Memory B cell (primary cell): ENCODE results near the gene PEX10.

Experiments
- ATAC-seq: fragments of 150-1000 bp; cut with Tn5 transposase; 2 replicates; pipeline ENCODE4 v1.10.0; 2021; ENCODE audit warnings: low read depth, mild to moderate bottlenecking, moderate library complexity
- DNase-seq, 2 donors: peaks; one replicate each; pipeline ENCODE4 v3.0.0; 2022; ENCODE audit warnings: low spot score in 2 of 2
- H3K27ac Mint-ChIP-seq: one replicate; pipeline ENCODE4 v1.8.0; 2022; ENCODE audit warnings: mild to moderate bottlenecking, moderate library complexity, mixed read lengths
- H3K27me3 Mint-ChIP-seq: one replicate; pipeline ENCODE4 v1.8.0; 2022; ENCODE audit warnings: mixed read lengths
- H3K36me3 Mint-ChIP-seq: one replicate; pipeline ENCODE4 v1.8.0; 2022; ENCODE audit warnings: mild to moderate bottlenecking, mixed read lengths
- H3K4me1 Mint-ChIP-seq: one replicate; pipeline ENCODE4 v1.8.0; 2022; ENCODE audit warnings: mixed read lengths
- H3K4me3 Mint-ChIP-seq: one replicate; pipeline ENCODE4 v1.8.0; 2022; ENCODE audit warnings: mild to moderate bottlenecking, moderate library complexity, mixed read lengths
- H3K9me3 Mint-ChIP-seq: one replicate; pipeline ENCODE4 v1.8.0; 2022; ENCODE audit warnings: mixed read lengths

PEX10 gene

DNA sequence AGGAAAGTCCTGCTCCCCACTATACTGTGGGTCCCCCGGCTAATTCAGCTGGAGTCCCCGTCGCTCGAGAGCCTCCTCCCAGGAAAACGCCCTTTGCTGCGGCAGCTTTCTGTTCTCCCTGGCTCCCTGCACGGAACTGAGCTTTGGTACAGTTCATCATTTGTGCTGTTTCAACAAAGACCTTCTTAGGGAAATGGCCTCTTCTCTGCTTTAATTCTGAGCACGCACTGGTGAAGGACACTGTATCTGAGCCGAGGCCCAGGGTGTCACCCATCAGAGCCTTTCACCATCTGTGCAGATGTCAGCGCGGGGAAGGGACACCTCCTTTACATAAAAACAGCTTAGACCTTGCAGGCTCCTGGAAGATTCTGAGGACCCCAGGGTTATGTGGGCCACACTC is 13.5 kb upstream of the PEX10 start:
- no peak for DNase-seq
- H3K27me3 Mint-ChIP-seq = peaks cover 5% of the 10 kb centered on the region
- no peak for ATAC-seq
- H3K36me3 Mint-ChIP-seq = peaks cover 2% of the 10 kb centered on the region
- H3K27ac Mint-ChIP-seq = no peak overlapping the region
- H3K4me1 Mint-ChIP-seq = peaks cover 6% of the 10 kb centered on the region
- peaks cover 2% of the 10 kb centered on the region for H3K9me3 Mint-ChIP-seq
- H3K4me3 Mint-ChIP-seq = no peak overlapping the region

DNA sequence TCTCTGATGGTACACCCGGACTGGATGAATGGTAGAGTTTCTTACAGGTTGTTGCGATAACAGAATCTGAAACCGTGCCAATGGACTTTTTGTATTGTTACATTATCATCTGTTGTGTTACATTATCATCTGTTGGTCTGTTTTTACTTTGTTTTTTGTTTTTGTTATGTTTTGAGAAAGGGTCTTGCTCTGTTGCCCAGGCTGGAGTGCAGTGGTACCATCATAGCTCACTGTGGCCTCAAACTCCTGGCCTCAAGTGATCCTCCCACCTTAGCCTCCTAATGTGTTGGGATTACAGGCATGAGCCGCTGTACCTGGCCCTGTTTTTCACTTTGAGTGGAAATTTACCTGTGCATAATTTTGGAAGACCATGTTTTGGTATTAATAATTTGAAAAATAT is 10.2 kb upstream of the PEX10 start:
- H3K36me3 Mint-ChIP-seq = no peaks in the 10 kb centered on the region
- no peak overlapping the region for H3K27ac Mint-ChIP-seq
- ATAC-seq (no peak), DNase-seq (no peak)
- H3K4me1 Mint-ChIP-seq = peaks cover 5% of the 10 kb centered on the region
- no peak overlapping the region for H3K4me3 Mint-ChIP-seq
- no peaks in the 10 kb centered on the region for H3K9me3 Mint-ChIP-seq
- no peaks in the 10 kb centered on the region for H3K27me3 Mint-ChIP-seq

DNA sequence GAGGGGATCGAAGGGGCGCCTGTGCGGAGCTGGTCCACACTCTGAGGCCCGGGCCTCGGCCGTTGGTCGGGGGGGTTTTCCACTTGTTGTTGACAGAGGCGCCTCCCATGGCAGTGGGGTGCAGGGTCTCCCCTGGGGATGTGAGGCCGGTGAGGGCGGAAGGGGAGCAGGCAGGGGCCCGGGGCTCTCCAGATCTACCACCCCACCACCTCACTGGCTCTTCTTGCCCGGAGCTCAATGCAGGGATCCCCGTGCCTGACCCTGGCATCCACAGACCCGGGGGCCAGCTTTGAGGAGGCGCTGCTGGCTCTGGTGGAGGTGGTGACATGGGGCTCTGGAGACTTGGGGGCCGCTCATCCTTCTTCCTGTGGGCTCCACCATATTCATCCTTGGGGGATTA is 7.1 kb upstream of the PEX10 start:
- Mint-ChIP-seq H3K36me3 (no peaks in the 10 kb centered on the region), H3K4me3 (no peak overlapping the region), H3K4me1 (peaks cover 22% of the 10 kb centered on the region), H3K27ac (peak overlapping the region; percentile 3), H3K9me3 (no peaks in the 10 kb centered on the region), H3K27me3 (no peaks in the 10 kb centered on the region)
- DNase-seq (no peak), ATAC-seq (no peak)

DNA sequence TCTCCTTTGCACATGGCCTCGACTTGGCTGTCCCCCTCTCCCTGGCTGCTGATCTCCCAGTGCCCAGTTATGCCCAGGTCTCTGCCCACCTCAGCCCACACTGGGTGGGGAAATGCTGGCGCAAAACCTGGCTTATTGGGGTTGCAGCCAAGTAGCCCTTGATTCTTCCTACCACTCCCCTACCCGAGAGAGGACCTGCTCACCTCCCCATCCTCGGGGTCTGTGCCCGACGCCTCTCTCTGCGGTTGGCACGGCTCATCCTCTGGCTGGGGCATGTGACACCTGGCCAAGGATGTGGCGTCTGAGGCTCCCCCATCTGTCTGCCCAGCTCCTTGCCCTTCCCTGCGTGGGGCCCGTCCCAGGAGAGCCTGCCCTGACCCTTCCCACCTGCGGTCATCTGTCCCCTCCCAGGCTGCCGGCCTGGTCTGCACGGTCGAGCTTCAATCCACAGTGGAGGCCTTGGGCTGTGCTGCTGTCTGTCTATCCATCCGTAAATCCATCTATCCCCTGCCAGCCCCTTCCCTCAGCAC is 6.5 kb upstream of the PEX10 start:
- Mint-ChIP-seq H3K9me3 (no peaks in the 10 kb centered on the region), H3K4me1 (peaks cover 26% of the 10 kb centered on the region), H3K4me3 (no peak overlapping the region), H3K36me3 (no peaks in the 10 kb centered on the region), H3K27me3 (no peaks in the 10 kb centered on the region), H3K27ac (peak overlapping the region; percentile 3)
- no peak for ATAC-seq
- DNase-seq = no peak

DNA sequence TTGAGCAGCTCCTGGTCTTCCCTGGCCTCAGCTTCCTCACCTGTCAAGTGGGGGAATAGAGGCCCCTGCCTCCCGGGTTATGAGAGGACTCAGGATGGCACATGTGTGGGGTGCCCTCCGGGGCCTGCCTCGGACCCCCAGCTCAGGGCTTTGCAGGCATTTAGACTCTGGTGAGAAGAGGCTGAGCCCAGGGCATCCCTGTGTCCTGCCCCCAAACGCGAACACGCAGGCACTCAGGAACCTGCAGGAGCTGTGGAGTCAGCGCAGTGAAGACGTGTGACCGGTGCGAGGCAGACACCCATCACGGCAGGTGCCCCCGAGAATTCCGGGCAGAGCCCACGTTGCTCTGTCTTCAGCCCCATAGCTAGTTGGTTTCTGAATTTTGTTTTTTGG is 5.5 kb upstream of the PEX10 start:
- H3K4me3 Mint-ChIP-seq = no peak overlapping the region
- H3K27ac Mint-ChIP-seq = no peak overlapping the region
- no peak for ATAC-seq
- no peak for DNase-seq
- H3K27me3 Mint-ChIP-seq = no peaks in the 10 kb centered on the region
- H3K9me3 Mint-ChIP-seq = no peaks in the 10 kb centered on the region
- H3K4me1 Mint-ChIP-seq = peaks cover 28% of the 10 kb centered on the region
- H3K36me3 Mint-ChIP-seq = no peaks in the 10 kb centered on the region

DNA sequence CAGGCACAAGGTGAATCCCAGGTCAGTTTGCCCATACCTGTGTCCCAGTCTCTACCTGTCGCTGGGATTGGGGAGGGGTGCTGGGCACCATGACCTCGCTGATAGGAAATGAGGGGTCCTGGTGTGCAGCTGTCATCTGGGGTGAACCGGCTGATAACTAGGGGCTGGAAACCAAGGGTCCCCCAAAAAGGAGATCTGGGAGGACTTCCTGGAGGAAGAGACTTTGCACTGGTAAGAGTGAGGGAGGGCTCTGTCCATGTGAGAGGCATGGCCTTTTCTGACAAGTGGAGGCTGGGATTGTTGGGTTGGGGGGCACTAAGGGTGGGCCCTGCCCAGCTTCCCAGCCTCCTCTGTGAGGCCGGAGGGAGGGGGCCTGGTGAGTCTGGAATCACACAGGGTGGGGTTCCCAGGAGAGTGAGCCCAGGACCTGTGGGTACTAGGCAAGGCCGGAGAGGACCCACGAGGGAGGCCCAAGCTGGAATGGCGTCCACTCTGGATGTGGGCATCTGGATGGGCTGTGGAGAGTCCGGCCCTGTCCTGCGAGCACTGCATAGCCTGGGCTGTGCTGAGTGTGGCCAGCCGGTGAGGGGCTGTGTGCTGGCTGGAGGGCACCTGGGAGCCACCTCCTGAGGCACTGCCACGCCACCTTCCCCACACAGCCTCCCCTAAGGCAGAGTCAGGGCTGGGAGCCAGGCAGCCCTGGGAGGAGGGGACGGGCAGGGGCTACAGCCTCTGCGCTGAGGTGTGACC is 4.9 kb upstream of the PEX10 start:
- peaks cover 28% of the 10 kb centered on the region for H3K4me1 Mint-ChIP-seq
- no peak for ATAC-seq
- H3K4me3 Mint-ChIP-seq = peak overlapping the region; percentile 87
- H3K36me3 Mint-ChIP-seq = no peaks in the 10 kb centered on the region
- H3K27me3 Mint-ChIP-seq = no peaks in the 10 kb centered on the region
- no peak for DNase-seq
- no peaks in the 10 kb centered on the region for H3K9me3 Mint-ChIP-seq
- peak overlapping the region; percentile 58 for H3K27ac Mint-ChIP-seq

DNA sequence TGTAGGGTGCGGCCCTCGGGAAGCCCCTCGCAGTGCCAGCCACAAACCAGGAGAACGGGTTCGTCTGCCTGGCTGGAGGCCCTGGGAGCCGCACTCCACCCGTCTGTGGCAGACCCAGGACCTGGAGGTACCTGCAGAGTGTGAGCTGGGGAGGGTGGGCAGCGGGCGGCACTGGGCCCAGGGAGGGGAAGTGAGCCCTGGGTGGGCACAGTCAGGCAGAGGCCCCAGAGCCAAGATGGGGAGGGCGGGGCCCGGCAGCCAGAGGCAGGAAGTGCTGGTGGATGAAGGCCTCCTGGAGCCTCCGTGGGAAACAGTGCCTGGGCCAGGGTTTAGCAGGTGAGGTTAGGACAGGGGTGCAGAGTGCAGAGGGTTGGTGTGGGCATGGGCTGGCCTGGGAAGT is 4.0 kb upstream of the PEX10 start:
- Mint-ChIP-seq H3K27ac (peak overlapping the region; percentile 58), H3K27me3 (no peaks in the 10 kb centered on the region), H3K4me3 (peak overlapping the region; percentile 87), H3K36me3 (no peaks in the 10 kb centered on the region), H3K4me1 (peaks cover 28% of the 10 kb centered on the region), H3K9me3 (no peaks in the 10 kb centered on the region)
- ATAC-seq (no peak), DNase-seq (no peak)

DNA sequence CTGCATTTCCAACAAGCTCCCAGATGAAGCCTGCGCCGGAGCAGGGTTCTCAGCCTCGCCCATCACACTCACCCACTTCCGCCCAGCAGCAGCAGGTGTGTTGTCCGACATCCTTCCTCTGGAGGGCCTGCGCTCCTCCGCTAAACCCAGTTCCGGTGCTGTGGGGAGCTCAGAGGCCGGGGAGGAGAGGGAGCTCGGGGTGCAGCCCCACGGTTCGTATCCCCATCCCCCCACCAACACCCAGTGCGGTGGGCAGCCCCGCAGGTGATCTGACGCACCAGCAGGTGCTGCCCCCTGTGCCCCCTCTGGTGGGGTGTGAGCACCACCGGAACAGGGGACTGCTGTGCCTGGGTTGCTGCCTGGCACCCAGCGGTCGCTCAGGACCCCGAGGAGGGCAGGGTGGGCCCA is 3.4 kb upstream of the PEX10 start:
- peak overlapping the region; percentile 58 for H3K27ac Mint-ChIP-seq
- peaks cover 30% of the 10 kb centered on the region for H3K4me1 Mint-ChIP-seq
- H3K36me3 Mint-ChIP-seq = no peaks in the 10 kb centered on the region
- no peaks in the 10 kb centered on the region for H3K27me3 Mint-ChIP-seq
- H3K4me3 Mint-ChIP-seq = peak overlapping the region; percentile 87
- ATAC-seq = no peak
- no peak for DNase-seq
- H3K9me3 Mint-ChIP-seq = no peaks in the 10 kb centered on the region

DNA sequence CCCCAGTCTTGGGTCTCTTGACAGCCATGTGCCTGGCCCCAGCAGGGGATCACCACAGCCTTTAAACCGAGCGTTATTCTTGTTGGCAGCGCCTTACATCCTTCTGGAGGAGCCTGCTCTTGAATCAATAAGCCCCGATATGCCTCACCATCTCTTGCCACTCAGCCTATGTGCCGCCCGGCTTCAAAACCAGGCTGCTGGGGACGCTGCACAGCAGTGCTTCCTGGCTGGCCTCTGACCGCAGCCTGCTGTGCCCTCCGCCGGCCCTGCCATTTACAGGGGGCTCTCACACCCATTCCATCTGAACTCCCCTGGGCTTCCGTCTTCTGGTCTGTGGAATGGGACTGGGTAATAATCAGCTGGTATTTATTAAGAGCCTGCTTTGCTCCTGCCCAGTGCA is 3.0 kb upstream of the PEX10 start:
- DNase-seq (no peak), ATAC-seq (no peak)
- Mint-ChIP-seq H3K27ac (peak overlapping the region; percentile 58), H3K36me3 (no peaks in the 10 kb centered on the region), H3K27me3 (no peaks in the 10 kb centered on the region), H3K9me3 (no peaks in the 10 kb centered on the region), H3K4me1 (peaks cover 34% of the 10 kb centered on the region), H3K4me3 (peak overlapping the region; percentile 87)

DNA sequence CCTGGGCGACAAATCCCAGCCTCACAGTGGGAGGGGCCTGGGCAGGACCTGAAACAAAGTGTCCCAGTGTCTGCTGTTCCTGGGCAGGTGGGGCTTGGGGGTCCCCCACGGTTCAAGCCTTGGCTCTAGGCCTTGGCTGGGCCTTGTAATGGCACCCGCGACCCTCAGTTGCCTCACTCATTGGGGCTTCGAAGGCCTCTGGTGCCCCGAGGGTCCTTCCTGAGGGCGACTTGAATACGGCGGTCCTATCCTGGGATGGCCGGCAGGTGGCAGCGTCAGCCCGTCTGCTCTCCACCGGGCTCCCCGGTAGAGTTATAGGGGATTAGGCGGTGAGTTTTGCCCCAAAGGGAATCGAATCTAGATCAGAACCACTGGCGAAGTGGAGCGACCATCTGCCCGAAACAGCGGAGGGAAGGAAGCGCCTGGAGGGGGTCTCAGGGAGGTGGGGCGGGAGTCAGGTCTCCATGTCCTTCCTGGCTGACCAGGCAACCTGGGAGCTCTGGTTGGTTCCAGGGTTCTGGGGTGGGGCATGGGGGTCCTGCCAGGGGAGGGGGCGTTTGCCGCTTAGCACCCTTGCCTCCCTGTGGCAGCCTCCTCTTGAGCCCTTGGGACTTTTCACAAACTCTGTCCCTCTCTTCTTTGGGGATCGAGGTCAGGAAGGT is 2.1 kb upstream of the PEX10 start:
- Mint-ChIP-seq H3K36me3 (peaks cover 2% of the 10 kb centered on the region), H3K4me3 (peak overlapping the region; percentile 72), H3K9me3 (no peaks in the 10 kb centered on the region), H3K4me1 (peaks cover 34% of the 10 kb centered on the region), H3K27me3 (no peaks in the 10 kb centered on the region), H3K27ac (peak overlapping the region; percentile 79)
- peak; percentile 24 for ATAC-seq
- peak; percentile 80 to 84 for DNase-seq

DNA sequence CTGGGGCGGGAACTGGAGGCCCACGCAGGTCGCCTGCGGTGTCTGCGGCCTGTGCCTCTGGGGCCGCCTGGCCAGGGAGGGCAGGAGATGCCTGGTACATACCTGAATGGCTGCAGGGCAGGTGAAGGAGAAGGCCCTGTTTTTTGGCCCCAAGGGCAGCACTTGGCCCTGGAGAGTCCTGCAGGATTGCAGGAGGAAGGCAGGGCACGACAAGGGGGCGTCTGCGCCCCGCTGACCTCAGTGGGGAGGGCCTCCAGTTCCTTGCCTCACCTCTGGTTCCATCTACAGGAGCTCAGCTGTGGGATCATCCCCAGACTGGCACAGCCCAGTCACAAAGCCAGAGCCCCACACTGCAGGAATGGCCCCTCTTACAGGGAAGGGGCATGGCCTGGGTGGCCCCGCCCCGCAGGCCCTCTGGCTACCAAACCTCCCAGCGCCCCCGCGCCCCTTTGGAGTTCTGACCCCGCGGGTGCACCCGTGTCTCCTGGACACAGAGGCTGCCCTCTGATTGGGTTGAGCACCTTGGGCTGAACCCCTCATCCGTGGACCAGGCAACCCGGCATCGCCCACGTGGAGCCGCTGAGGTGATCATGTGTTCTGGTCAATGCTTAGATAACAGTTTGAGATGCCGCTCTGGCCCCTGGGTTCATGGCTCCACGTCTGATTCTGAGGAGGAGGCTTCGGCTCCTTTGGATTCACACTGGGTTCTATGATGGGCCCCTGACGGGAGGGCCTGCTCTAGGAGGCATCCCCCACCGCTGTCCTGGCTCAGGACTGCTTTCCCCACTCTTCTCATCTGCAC is 1.3 kb upstream of the PEX10 start:
- Mint-ChIP-seq H3K27me3 (no peaks in the 10 kb centered on the region), H3K36me3 (peaks cover 5% of the 10 kb centered on the region), H3K4me3 (peak overlapping the region; percentile 72), H3K9me3 (no peaks in the 10 kb centered on the region), H3K27ac (peak overlapping the region; percentile 79), H3K4me1 (peaks cover 33% of the 10 kb centered on the region)
- no peak for ATAC-seq
- peak in 1 of 2 donors; percentile 49 for DNase-seq

DNA sequence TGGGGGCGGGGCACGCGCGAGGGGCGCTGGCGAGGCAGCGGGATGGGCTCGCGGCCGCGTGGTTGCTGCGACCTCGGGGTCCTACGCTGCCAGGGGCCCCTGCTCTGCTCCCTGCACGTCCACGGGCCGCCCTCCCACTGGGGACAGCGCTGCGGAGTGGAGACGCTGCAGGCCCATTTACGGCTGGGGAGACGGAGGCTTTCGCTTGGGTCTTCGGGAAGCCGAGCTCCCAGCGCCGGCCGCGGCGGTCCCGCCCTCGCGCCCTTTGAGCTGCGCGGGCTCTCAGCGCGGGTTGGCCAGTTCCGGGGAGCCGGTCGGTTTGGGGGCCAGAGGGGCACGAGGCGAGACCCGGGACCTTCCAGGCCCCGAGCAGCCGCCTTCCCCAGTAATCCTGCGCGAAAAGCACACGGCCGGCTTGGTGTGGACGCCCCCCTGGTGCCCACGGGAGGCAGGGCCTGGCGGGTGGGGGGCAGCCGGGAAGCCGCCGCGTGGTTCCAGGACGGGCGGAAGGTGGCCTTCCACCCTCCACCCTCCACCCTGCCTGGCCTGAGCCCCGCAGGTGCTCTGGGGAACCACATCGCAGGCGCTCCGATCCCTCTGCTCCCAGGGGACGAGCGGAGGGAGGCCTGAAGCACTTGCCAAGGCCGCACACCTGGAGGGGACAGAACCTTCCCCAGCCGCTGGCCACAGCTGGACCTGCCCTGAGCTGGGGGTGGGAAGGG is 570 bp upstream of the PEX10 start:
- ATAC-seq = peak; percentile 17
- no peaks in the 10 kb centered on the region for H3K9me3 Mint-ChIP-seq
- peaks cover 33% of the 10 kb centered on the region for H3K4me1 Mint-ChIP-seq
- peak overlapping the region; percentile 74 for H3K27ac Mint-ChIP-seq
- no peaks in the 10 kb centered on the region for H3K27me3 Mint-ChIP-seq
- peak; percentile 34 to 56 for DNase-seq
- peaks cover 5% of the 10 kb centered on the region for H3K36me3 Mint-ChIP-seq
- H3K4me3 Mint-ChIP-seq = peak overlapping the region; percentile 87

DNA sequence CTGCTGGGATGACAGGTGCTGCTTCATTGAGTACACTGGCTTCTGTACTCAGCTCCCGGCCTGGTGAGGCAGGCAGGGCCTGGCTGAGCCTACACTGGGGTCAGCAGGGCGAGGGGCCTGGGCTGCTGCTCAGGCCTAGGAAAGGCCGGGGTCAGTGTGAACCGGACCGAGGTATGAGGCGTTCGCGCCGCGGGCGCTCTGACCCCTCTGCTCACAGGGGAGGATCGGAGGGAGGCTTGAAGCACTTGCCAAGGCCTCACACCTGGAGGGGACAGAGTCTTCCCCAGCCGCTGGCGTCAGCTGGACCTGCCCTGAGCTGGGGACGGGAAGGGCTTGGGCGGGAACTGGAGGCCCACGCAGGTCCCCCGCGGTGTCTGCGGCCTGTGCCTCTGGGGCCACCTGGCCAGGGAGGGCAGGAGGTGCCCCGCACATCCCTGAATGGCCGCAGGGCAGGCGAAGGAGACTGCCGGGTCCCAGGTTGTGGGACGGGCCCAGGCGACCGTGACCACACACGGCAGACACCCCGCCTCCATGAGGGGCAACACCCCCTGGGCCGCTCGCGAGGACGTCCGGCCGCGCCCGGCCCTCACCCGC is 466 bp downstream of the PEX10 start:
- peak; percentile 7 for ATAC-seq
- no peak for DNase-seq

More for the DNA sequence above, 466 bp downstream of the PEX10 start:
- Mint-ChIP-seq H3K27me3 (no peaks in the 10 kb centered on the region), H3K4me1 (peaks cover 30% of the 10 kb centered on the region), H3K27ac (peak overlapping the region; percentile 76), H3K9me3 (no peaks in the 10 kb centered on the region), H3K4me3 (peak overlapping the region; percentile 87), H3K36me3 (peaks cover 9% of the 10 kb centered on the region)
